K562 (cell line): ENCODE data around the gene STON1. TPM values are rescaled to one million over a fixed set of nuclear protein-coding genes. Genes with fewer than 3 reads are reported as not detected.

ENCODE experiments used
- ATAC-seq: fragments of 200-7000 bp; cut with Tn5 transposase; 3 replicates; pipeline ENCODE4 v1.9.1; 2020; ENCODE audit warnings: moderate library complexity
- BruUV-seq: library from RNA; stranded (reverse); fragments of 400-500 nt; replicated peaks from 2 replicates; lab custom pipeline; 2021; lab: Mats Ljungman, UMichigan
- CTCF ChIA-PET: fragments of 300-600 bp; formaldehyde crosslinking; extraction: SDS; loops from one replicate; lab custom pipeline; 2021; ENCODE audit warnings: low intra/inter-chr PET ratio; lab: Yijun Ruan, JAX
- POLR2A ChIA-PET: fragments of 300-600, 350-650 bp; sonication (Branson Sonifier 250); formaldehyde crosslinking; extraction: SDS; loops from one replicate; lab custom pipeline; 2021; ENCODE audit warnings: antibody characterized with exemption, inconsistent platforms; lab: Yijun Ruan, JAX
- DNase-seq, 4 experiments: peaks; one replicate each; pipeline versions ENCODE4 v3.0.0 to v3.0.0-alpha.2; 2011 to 2018; ENCODE audit warnings: low spot score in 3 of 4, mixed read lengths in 3 of 4; ENCODE audit errors: extremely low read depth in 1 of 4
- FAIRE-seq: peaks from 2 replicates; lab custom pipeline; 2011; peaks lifted over from hg19 to GRCh38; lab: Jason Lieb, UNC
- H2AFZ ChIP-seq: 2 replicates; pipeline ENCODE4 v1.6.0; 2011; ENCODE audit warnings: low read depth, low read length, control low read depth, inconsistent platforms
- H3K27ac ChIP-seq: fragments of 200-600 bp; 3 replicates; pipeline ENCODE4 v1.8.0; 2011; ENCODE audit warnings: low read depth, mild to moderate bottlenecking, control low read depth, inconsistent platforms, low read length, moderate library complexity, mixed read lengths; ENCODE audit errors: extremely low read depth
- H3K27me3 ChIP-seq, 2 experiments: fragments of 300-600 bp in 1 of 2; 2 replicates in 1 of 2; 3 replicates in 1 of 2; pipeline versions ENCODE4 v1.6.0 to v1.8.0; 2011; ENCODE audit warnings: inconsistent platforms in 2 of 2, low read length in 2 of 2, mild to moderate bottlenecking in 1 of 2, mixed read lengths in 1 of 2, moderate library complexity in 1 of 2; ENCODE audit not compliant: control insufficient read depth in 2 of 2, insufficient read depth in 2 of 2
- H3K36me3 ChIP-seq: fragments of 300-600 bp; 3 replicates; pipeline ENCODE4 v1.8.0; 2011; ENCODE audit warnings: mild to moderate bottlenecking, low read length, inconsistent platforms; ENCODE audit not compliant: control insufficient read depth, insufficient read depth
- H3K4me1 ChIP-seq, 2 experiments: fragments of 200-600 bp in 1 of 2; replicated peaks in 1 of 2; 2 replicates in 1 of 2; 3 replicates in 1 of 2; pipeline versions ENCODE4 v1.5.1 to v1.8.0; 2011; ENCODE audit warnings: inconsistent platforms in 2 of 2, low read length in 2 of 2, mild to moderate bottlenecking in 1 of 2, mixed read lengths in 1 of 2, moderate library complexity in 1 of 2; ENCODE audit not compliant: control insufficient read depth in 2 of 2, insufficient read depth in 2 of 2
- H3K4me2 ChIP-seq: 2 replicates; pipeline ENCODE4 v1.6.1; 2011; ENCODE audit warnings: low read length, control low read depth, inconsistent platforms, mixed read lengths; ENCODE audit not compliant: insufficient read depth
- H3K4me3 ChIP-seq: fragments of 200-600 bp; sonication (generic), shearing (Covaris generic); 2 replicates; pipeline ENCODE4 v1.5.1; 2016; ENCODE audit warnings: control low read depth, inconsistent platforms
- H3K79me2 ChIP-seq: fragments of 200-600 bp; 3 replicates; pipeline ENCODE4 v1.8.0; 2011; ENCODE audit warnings: low read length, inconsistent platforms; ENCODE audit not compliant: control insufficient read depth, insufficient read depth
- H3K9ac ChIP-seq, 2 experiments: 2 replicates each; pipeline versions ENCODE4 v1.6.0 to v1.6.1; 2011; ENCODE audit warnings: low read depth in 2 of 2, low read length in 2 of 2, control low read depth in 1 of 2, inconsistent platforms in 1 of 2, mild to moderate bottlenecking in 1 of 2, mixed read lengths in 1 of 2; ENCODE audit not compliant: insufficient read depth in 1 of 2
- H3K9me1 ChIP-seq: one replicate; pipeline ENCODE4 v1.6.0; 2011; ENCODE audit warnings: inconsistent platforms, mild to moderate bottlenecking, low read length, moderate library complexity; ENCODE audit not compliant: control insufficient read depth, insufficient read depth
- H3K9me3 ChIP-seq: replicated peaks from 2 replicates; pipeline ENCODE4 v1.5.1; 2011; ENCODE audit warnings: low read depth, low read length, inconsistent platforms; ENCODE audit not compliant: control insufficient read depth, insufficient read depth
- H4K20me1 ChIP-seq: replicated peaks from 2 replicates; pipeline ENCODE4 v1.6.1; 2011; ENCODE audit warnings: low read length, inconsistent platforms, mixed read lengths; ENCODE audit not compliant: control insufficient read depth, insufficient read depth
- CBX1 ChIP-seq: sonication (generic); IDR thresholded peaks from 2 replicates; pipeline ENCODE4 v1.6.1; 2016; ENCODE audit warnings: antibody characterized with exemption, low read depth, mild to moderate bottlenecking
- CHD1 ChIP-seq: fragments of 200-600 bp; sonication (generic); IDR thresholded peaks from one replicate; pipeline ENCODE4 v1.6.1; 2012; ENCODE audit warnings: mild to moderate bottlenecking, moderate library complexity, low read length, inconsistent platforms
- CTBP1 ChIP-seq: fragments of 450-650 bp; IDR thresholded peaks from 2 replicates; pipeline ENCODE4 v1.6.1; 2016; ENCODE audit warnings: borderline replicate concordance
- ELF1 ChIP-seq: fragments of 200-800 bp; sonication (Bioruptor generic); IDR thresholded peaks from 2 replicates; pipeline ENCODE4 v1.6.1; 2016; ENCODE audit warnings: missing genetic modification characterization, missing compliant biosample characterization
- ELF2 ChIP-seq: fragments of 250-450 bp; sonication (Bioruptor Pico); IDR thresholded peaks from 2 replicates; pipeline ENCODE4 v1.5.0; 2021; ENCODE audit warnings: mild to moderate bottlenecking
- GTF3C2 ChIP-seq: IDR thresholded peaks from 3 replicates; pipeline ENCODE4 v1.6.1; 2011; ENCODE audit warnings: borderline replicate concordance, mild to moderate bottlenecking, moderate library complexity; ENCODE audit not compliant: insufficient read length; ENCODE audit errors: extremely low read depth
- JUNB ChIP-seq: fragments of 450-650 bp; formaldehyde crosslinking; conservative IDR thresholded peaks from 2 replicates; pipeline ENCODE4 v1.4.0; 2020; ENCODE audit warnings: mild to moderate bottlenecking
- MED1 ChIP-seq: sonication (generic); formaldehyde crosslinking; IDR thresholded peaks from 2 replicates; pipeline ENCODE4 v1.8.1; 2023; ENCODE audit warnings: missing genetic modification reagents, borderline replicate concordance
- POLR3G ChIP-seq: IDR thresholded peaks from 2 replicates; pipeline ENCODE4 v1.6.1; 2011; ENCODE audit not compliant: insufficient read length, insufficient replicate concordance; ENCODE audit errors: extremely low read depth
- PURB ChIP-seq: sonication (generic); formaldehyde crosslinking; IDR thresholded peaks from 2 replicates; pipeline ENCODE4 v1.9.0; 2021; ENCODE audit warnings: low read depth, mild to moderate bottlenecking, missing genetic modification reagents
- THAP7 ChIP-seq: fragments of 250-450 bp; sonication (Bioruptor Pico); IDR thresholded peaks from 2 replicates; pipeline ENCODE4 v1.5.0; 2021
- ZNF282 ChIP-seq: sonication (generic); formaldehyde crosslinking; IDR thresholded peaks from 2 replicates; pipeline ENCODE4 v1.8.1; 2023; ENCODE audit warnings: missing genetic modification reagents
- ZNF347 ChIP-seq: fragments of 450-650 bp; formaldehyde crosslinking; IDR thresholded peaks from 2 replicates; pipeline ENCODE4 v1.4.0; 2020; ENCODE audit warnings: low read depth, mild to moderate bottlenecking, moderate library complexity
- WGBS: fragments of 100-300 bp; shearing (Covaris generic); methylation state at CpG from one replicate; pipeline ENCODE4 v1.1.6; 2016; ENCODE audit warnings: low coverage, mixed read lengths; ENCODE audit not compliant: insufficient coverage; ENCODE audit errors: missing lambda C conversion rate; 5-methylcytosine and 5-hydroxymethylcytosine counted together
- in situ Hi-C: fragments of 300-500 bp; cut with MboI; formaldehyde crosslinking; loops from 4 replicates; pipeline ENCODE4 v1.15.0; 2018; ENCODE audit warnings: inconsistent platforms, mixed read lengths
- intact Hi-C: fragments of 100-400 bp; cut with micrococcal nuclease; formaldehyde crosslinking; loops from 2 replicates; pipeline ENCODE4 v1.14.2; 2022
- polyA plus RNA-seq, 8 experiments: library from polyadenylated mRNA; depleted of rRNA in 4 of 8; stranded (reverse) in 5 of 8; unstranded in 3 of 8; fragments of >200 nt; fragmentation: Nextera tagmentation in 2 of 8; fragmentation: Illumina TruSeq in 1 of 8; extraction: Ambion mirVana in 2 of 8; extraction: Trizol in 1 of 8; gene quantifications; 2 replicates each; pipeline versions ENCODE4 v1.2.1 to v1.2.3, GENCODE V29; 2011 to 2014; ENCODE audit warnings: inconsistent platforms in 1 of 8, missing spikeins in 1 of 8
- total RNA-seq, 7 experiments: library from RNA; depleted of rRNA in 6 of 7; stranded (reverse); fragments of >200 nt in 6 of 7; fragmentation: Illumina TruSeq in 2 of 7; extraction: Trizol in 2 of 7; gene quantifications; 2 replicates each; pipeline versions ENCODE4 v1.2.1 to v1.2.3, GENCODE V29; 2011 to 2021; ENCODE audit warnings: low replicate concordance in 1 of 7
- TF ChIP-seq, protein P1 (sequence below): fragments of 450-650 bp; IDR thresholded peaks from 2 replicates; pipeline ENCODE4 v1.6.1; 2016; ENCODE audit warnings: missing biosample characterization, missing genetic modification characterization

The STON1 gene
- total and polyA plus RNA-seq, 9 of the 15 experiments (the other 6 are each of a cell fraction or from before 2014, with no cell fraction given): 0.07 to 1.2 (median 0.55) TPM

GRCh38 chr2:48548840-48549239, 18.9 kb downstream of the STON1 start:
- intact Hi-C loops (no loop called here), in situ Hi-C loops (no loop called here)
- BruUV-seq: no TSS peak
- no peak for TF ChIP-seq PURB (CRISPR knock-in tag)
- TF ChIP-seq, protein P1, sequence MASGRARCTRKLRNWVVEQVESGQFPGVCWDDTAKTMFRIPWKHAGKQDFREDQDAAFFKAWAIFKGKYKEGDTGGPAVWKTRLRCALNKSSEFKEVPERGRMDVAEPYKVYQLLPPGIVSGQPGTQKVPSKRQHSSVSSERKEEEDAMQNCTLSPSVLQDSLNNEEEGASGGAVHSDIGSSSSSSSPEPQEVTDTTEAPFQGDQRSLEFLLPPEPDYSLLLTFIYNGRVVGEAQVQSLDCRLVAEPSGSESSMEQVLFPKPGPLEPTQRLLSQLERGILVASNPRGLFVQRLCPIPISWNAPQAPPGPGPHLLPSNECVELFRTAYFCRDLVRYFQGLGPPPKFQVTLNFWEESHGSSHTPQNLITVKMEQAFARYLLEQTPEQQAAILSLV (tag): no peak
- no peak for TF ChIP-seq CTBP1
- TF ChIP-seq CHD1: no peak
- no peak for TF ChIP-seq POLR3G
- TF ChIP-seq ZNF282: no peak
- TF ChIP-seq ZNF347 (CRISPR knock-in tag): no peak
- TF ChIP-seq CBX1: no peak
- TF ChIP-seq MED1: no peak
- TF ChIP-seq THAP7: no peak
- TF ChIP-seq JUNB: no peak
- no peak for TF ChIP-seq ELF2
- no peak for TF ChIP-seq GTF3C2
- TF ChIP-seq ELF1 (tag): no peak

More at GRCh38 chr2:48548840-48549239, 18.9 kb downstream of the STON1 start:
- ChIA-PET POLR2A (no interaction called here), CTCF (no interaction called here)
- DNase-seq (no peak), FAIRE-seq (no peak), ATAC-seq (no peak)
- 22% methylated on average over 5 of the region's 5 CpGs for WGBS
- Histone ChIP-seq H3K4me3 (no peak overlapping the region), H3K9me3 (no peaks in the 10 kb centered on the region), H3K79me2 (no peaks in the 10 kb centered on the region), H3K4me1 (0 out of 5 replicates have a peak, but pooled peaks cover 0 to 4% of the 10 kb centered on the region in 2 experiments), H3K9ac (no peak overlapping the region), H3K27me3 (peaks cover 0 to 10% of the 10 kb centered on the region in 2 experiments; a peak in 2 of 5 replicates), H2AFZ (no peak overlapping the region), H3K9me1 (no peaks in the 10 kb centered on the region), H3K4me2 (no peak overlapping the region), H3K27ac (no peak overlapping the region), H3K36me3 (no peaks in the 10 kb centered on the region), H4K20me1 (no peaks in the 10 kb centered on the region)
